WERI-Rb-1 (cell line): ENCODE data around the gene SPA17.

ENCODE experiments used
- DNase-seq: peaks from one replicate; pipeline ENCODE4 v3.0.0-alpha.2; 2020
- H3K27ac ChIP-seq: fragments of 250-450 bp; sonication (Bioruptor Pico); 2 replicates; pipeline ENCODE4 v1.5.1; 2020; ENCODE audit warnings: mild to moderate bottlenecking, moderate library complexity
- H3K27me3 ChIP-seq: fragments of 250-450 bp; sonication (Bioruptor Pico); 2 replicates; pipeline ENCODE4 v1.5.1; 2021; ENCODE audit warnings: mild to moderate bottlenecking, low read depth, moderate library complexity; ENCODE audit not compliant: insufficient read depth, severe bottlenecking
- H3K36me3 ChIP-seq: fragments of 250-450 bp; sonication (Bioruptor Pico); 2 replicates; pipeline ENCODE4 v1.5.1; 2020; ENCODE audit warnings: mild to moderate bottlenecking, moderate library complexity
- H3K4me3 ChIP-seq: 2 replicates; pipeline ENCODE4 v1.5.1; 2011; ENCODE audit warnings: low read depth, mild to moderate bottlenecking, control low read depth, low read length
- H3K9me3 ChIP-seq: fragments of 250-450 bp; sonication (Bioruptor Pico); 2 replicates; pipeline ENCODE4 v1.5.1; 2021; ENCODE audit warnings: mild to moderate bottlenecking, moderate library complexity; ENCODE audit not compliant: severe bottlenecking
- CTCF ChIP-seq: IDR thresholded peaks from 2 replicates; pipeline ENCODE4 v1.5.1; 2011; ENCODE audit warnings: low read depth, mild to moderate bottlenecking, control low read depth, inconsistent platforms, low read length

SPA17 gene

DNA sequence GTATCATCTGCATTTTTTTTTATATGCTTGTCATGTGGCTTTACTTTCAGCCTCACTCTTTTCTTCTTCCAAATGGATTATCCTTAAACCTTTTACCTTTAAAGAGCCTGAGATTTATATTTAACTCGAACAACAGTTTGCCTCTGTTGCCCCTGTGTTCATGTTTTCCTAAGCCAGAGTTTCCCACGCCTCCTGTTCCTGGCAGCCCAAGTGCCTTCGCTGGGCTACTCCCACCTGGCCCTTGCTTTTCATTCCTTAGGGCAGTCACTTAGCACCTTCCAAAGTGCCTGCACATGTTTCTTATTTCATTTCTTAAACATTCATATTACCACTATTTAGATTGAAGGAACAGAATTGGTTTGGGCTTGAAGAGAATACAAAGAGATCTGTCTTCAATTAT lies 37.8 kb upstream of the SPA17 start:
- Histone ChIP-seq H3K27ac (no peak overlapping the region), H3K36me3 (peaks cover 50% of the 10 kb centered on the region), H3K4me3 (no peak overlapping the region), H3K9me3 (peaks cover 4% of the 10 kb centered on the region), H3K27me3 (no peaks in the 10 kb centered on the region)
- no peak for TF ChIP-seq CTCF
- DNase-seq = no peak

DNA sequence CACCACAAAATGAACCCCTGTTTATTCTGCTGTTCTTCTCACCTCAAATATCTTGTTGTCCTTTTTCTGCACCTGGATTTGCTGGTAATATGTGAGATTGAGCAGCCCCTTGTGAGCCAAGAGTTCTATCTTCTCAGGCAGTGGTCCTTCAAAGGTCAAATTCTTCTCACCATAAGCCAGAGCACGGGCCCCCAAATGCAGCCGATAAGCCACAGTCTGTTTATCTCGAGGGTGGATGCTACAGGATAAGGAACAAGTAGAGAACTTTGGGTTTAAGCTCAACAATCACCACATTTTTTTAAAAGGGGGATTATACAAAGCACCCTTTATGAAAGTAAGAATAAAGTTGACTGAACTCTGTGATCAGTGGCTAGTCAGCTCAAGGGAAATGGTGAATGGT lies 35.2 kb upstream of the SPA17 start:
- H3K4me3 ChIP-seq = no peak overlapping the region
- H3K27me3 ChIP-seq = no peaks in the 10 kb centered on the region
- H3K27ac ChIP-seq = no peak overlapping the region
- DNase-seq = no peak
- H3K9me3 ChIP-seq = peaks cover 5% of the 10 kb centered on the region
- H3K36me3 ChIP-seq = peaks cover 25% of the 10 kb centered on the region
- TF ChIP-seq CTCF = no peak

DNA sequence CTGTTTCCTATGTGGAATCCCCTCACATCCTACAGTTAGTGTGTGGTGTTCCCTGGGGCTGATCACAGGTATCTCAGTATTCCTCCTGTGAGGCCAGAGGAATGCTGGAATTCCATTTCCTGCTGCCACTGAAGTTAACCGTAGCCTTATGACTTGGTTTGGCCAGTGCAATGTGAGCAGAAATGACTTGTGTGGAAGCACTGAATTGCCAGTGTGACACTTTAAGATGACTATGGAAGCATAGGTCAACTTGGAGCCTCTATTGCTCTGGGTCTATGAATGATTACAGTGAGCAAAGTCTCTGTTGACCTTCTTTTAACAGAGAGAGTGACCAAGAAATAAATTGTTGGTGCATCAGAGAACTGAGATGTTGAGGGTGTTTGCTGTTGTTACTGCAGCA lies 34.5 kb upstream of the SPA17 start:
- peaks cover 19% of the 10 kb centered on the region for H3K36me3 ChIP-seq
- H3K27ac ChIP-seq = no peak overlapping the region
- no peaks in the 10 kb centered on the region for H3K27me3 ChIP-seq
- H3K4me3 ChIP-seq = no peak overlapping the region
- no peak for DNase-seq
- TF ChIP-seq CTCF = no peak
- H3K9me3 ChIP-seq = peaks cover 5% of the 10 kb centered on the region

DNA sequence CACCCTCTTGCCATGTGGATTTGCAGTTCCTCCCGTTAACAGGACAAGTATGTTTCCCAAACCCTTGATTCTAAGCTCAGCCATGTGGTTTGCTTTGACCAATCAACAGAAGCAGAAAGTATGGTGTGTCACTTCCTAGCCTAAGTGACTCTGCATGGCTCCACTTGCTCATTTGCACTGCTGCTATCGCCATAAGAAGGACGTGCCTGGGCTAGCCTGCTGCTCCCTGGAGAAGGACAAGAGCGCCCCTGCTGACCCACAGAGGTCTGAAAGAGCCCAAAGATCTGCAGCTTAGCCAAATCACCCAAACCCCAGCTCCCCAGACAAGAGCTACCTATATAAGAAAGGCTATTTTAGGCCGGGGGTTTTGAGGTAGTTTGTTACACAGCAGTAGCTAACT lies 33.0 kb upstream of the SPA17 start:
- no peaks in the 10 kb centered on the region for H3K27me3 ChIP-seq
- no peak overlapping the region for H3K4me3 ChIP-seq
- H3K27ac ChIP-seq = no peak overlapping the region
- peaks cover 5% of the 10 kb centered on the region for H3K9me3 ChIP-seq
- peaks cover 6% of the 10 kb centered on the region for H3K36me3 ChIP-seq
- no peak for TF ChIP-seq CTCF
- DNase-seq = peak; percentile 20

GRCh38 chr11:124642628-124643027 lies 31.1 kb upstream of the SPA17 start:
- no peak overlapping the region for H3K27ac ChIP-seq
- no peaks in the 10 kb centered on the region for H3K36me3 ChIP-seq
- no peaks in the 10 kb centered on the region for H3K27me3 ChIP-seq
- no peak overlapping the region for H3K4me3 ChIP-seq
- peaks cover 5% of the 10 kb centered on the region for H3K9me3 ChIP-seq
- TF ChIP-seq CTCF = no peak
- DNase-seq = no peak

GRCh38 chr11:124643042-124643604 lies 30.6 kb upstream of the SPA17 start:
- H3K36me3 ChIP-seq = no peaks in the 10 kb centered on the region
- H3K4me3 ChIP-seq = no peak overlapping the region
- H3K9me3 ChIP-seq = peaks cover 5% of the 10 kb centered on the region
- DNase-seq = no peak
- H3K27ac ChIP-seq = no peak overlapping the region
- no peak for TF ChIP-seq CTCF
- no peaks in the 10 kb centered on the region for H3K27me3 ChIP-seq
